HG02852 (cell line): ENCODE results near the gene LHFPL5.

ENCODE experiments used
- ATAC-seq: cut with Tn5 transposase; IDR thresholded peaks from one replicate; pipeline ENCODE4 v1.9.1; 2021; ENCODE audit warnings: mild to moderate bottlenecking, moderate library complexity; ENCODE audit not compliant: unreplicated experiment

The LHFPL5 gene

DNA sequence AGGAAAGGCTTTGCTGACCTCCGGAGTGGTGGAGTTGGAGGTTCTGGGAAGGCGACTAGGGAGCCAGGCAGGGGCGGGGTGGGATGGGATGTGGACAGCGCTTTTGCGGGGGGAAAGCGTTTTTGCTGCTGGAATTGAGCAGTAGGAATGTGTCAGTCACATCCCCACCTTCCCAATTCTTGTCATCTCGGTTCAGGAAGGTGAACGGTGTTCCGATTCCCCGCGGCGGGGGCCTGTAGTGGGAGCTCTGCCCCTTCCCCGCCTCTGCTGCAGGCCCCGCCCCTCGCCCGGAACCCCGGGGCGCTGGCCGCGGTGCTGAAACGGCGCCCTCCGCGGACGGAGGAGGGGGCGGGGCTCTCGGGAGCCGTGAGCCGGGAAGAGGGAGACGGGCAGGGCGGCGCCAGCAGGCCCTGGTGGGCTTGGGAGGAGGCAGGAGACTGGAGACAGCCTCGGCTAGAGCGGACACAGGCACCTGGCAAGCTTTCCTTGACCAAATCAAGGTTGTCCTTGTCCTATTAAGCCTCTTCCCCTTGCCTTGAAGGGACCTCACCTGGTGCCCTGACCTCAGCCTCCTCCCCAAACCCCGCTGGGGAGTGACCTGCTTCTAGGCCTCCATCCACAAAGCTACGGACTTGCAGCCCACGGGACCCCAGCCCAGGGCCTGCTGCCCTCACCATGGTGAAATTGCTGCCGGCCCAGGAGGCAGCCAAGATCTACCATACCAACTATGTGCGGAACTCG is at the start of gene LHFPL5:
TSS of gene LHFPL5 (plus strand) at position 357 of the 741 bp plus-strand sequence. CDS start at position 676, 319 bp downstream.
- ATAC-seq: no peak

DNA sequence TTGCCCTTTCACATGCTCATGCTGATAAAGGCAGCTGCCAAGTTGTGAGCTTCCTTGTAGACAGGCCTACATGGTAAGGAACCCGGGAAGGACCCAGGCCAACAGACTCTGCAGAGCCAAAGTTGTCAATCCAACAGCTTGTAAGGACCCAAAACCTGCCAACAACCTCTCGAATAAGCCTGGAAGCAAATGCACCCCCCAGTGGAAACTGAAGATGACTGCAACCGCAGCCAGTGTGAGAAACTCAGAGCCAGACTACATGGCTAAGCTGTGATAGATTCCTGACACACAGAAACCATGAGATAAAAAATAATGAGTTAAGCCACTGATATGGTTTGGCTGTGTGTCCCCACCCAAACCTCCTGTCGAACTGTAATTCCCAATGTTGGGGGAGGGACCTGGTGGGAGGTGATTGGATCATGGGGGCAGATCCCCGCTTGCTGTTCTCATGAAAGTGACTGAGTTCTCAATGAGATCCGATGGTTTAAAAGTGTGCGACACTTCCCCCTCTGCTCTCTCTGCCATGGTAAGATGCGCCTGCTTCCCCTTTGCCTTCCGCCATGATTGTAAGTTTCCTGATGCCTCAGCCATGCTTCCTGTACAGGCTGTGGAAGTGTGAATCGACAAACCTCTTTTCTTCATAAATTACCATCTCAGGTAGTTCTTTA is 47.6 kb upstream of the LHFPL5 start:
- ATAC-seq: no peak

DNA sequence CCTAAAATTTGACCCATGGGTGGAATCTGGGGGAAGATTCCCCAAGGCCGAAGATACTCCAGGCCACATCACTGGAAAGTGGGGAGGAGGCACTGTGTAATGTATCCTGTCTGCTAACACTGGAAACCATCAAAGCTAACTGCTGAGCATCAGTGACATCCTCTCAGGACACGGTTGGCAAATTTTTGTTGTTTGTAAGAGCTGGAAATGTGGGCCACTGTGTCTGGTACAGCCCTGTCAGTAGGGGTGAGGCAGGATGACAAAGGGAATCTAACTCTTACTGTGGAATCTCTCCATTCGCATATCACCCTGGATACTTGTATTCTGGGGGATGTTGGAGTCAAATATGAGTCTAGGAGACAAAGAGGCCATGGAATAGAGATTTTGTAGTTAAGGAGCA is 45.7 kb upstream of the LHFPL5 start:
- ATAC-seq: no peak

- ATAC-seq: no peak
Measured at GRCh38 chr6:35765739-35766138, 39.4 kb upstream of the LHFPL5 start.

DNA sequence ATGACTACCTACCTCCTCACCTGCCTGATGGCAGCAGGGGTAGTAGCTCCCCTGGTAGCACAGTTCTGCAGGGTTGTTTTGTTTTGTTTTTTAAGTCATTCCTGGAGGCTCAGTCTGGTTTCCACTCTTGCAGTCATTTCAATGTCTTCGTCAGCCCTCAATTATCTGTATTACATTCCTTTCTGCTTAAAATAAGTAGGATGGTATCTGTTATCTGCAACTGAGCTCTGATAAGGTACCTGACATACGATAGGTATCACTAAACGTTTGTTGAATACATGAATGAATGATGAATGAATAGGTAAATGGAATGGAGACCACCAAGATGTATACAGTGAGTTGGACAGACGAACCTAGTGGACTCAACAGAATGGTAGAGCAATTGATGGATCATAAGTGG is 35.9 kb upstream of the LHFPL5 start:
- ATAC-seq: no peak

DNA sequence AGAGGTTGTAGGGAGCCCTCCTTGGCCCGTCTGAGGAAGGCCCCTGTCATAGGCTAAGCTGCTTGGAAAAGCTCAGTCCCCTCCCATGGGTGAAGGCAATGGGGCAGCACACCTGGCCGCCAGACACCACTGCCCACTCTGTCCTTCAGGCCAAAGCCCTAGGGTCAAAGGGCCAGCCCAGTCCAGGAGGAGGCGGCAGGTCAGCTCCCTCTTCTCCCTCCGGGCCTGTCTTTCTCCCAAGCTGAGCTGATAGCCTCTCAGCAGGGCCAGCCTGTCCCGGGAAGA is 33.9 kb upstream of the LHFPL5 start:
- ATAC-seq: no peak

DNA sequence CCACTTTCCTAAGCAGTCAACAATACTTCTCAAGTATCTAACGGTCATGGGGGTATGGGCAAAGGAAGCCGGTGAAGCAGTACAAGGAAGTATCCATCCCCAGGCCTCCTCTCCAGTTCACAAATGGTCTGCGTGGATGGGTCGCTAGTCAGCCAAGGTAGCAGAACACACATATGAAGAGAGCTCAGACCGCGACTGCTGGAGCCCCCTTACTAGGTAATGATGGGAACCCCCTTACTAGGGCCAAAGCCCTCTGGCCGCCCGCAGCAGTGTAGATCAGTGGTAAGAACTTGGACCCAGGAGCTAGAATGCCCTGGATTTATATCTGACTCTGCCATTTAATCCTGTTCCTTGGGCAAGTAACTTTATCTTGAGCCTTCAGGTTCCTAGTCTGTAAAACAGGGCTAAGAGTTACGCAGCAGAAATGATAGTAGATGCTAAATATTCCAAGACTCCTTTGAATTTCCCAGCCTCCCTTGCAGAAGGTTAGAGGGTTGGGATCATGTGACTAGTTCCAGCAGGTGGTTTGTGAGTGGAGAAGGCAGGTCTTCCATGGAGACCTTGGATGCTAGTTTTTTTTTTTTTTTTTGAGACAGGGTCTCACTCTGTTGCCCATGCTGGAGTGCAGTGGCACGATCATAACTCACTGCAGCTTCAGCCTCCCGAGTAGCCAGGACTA is 30.9 kb upstream of the LHFPL5 start:
- no peak for ATAC-seq

DNA sequence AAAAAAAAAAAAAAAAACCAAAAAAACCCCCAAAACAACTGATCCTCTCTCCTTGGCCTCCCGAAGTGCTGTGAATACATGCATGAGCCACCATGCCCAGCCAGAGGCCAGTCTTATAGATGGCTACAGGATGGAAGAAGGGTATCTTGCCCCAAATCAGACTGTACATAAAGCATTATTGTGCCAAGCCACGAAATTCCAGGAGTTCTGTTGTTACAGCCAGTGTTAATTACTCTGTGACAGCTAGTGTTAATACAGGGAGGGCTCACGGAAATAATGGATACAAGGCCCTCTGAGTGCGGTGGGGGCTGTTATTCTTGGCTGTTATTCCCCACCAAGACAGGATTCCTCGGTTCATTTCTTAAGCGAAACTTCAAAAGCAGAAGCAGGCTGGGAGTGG is 30.1 kb upstream of the LHFPL5 start:
- no peak for ATAC-seq

DNA sequence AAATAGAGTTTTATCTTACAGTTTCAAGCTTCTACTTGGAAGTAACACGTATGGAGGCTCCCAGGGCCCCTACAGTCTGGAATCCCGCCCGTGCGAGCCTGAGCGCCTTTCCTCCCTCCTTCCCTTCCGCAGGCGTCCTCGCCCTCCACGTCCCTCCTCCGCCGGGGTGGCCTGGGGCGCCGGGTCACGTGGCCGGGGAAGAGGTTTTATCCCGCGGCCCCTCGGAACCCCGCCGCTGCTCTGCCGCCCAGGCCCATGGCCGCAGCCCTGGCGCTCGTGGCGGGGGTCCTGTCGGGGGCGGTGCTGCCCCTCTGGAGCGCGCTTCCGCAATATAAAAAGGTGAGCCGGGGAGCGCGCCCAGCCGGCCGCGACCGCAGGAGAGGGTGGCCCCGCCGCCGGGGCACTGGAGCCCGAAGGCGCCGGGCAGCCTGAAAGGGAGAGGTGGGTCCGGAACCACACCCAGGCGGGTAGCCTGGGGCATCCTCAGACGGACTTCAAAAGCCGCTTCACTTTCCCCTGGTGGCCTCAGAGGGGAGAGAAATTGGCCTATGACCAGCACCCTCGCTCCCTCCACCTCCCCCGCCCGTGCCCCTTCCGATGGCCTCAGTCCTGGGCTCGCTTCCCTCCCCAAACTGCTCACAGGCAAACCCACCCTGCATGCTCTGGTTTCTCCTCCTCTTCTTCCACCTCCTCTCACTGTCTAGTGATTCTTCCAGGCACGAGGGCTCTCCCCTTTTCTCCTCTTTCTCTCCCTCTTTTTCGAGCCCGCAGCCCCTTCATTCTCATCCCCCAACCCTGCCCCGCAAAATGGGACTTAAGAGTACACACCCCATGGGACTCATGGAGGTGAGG is 28.6 kb upstream of the LHFPL5 start, which contains the start of gene CLPSL2:
TSS of gene CLPSL2 (plus strand) at position 235 of the 852 bp plus-strand sequence. CDS start at position 256, 21 bp downstream.
- ATAC-seq: no peak

DNA sequence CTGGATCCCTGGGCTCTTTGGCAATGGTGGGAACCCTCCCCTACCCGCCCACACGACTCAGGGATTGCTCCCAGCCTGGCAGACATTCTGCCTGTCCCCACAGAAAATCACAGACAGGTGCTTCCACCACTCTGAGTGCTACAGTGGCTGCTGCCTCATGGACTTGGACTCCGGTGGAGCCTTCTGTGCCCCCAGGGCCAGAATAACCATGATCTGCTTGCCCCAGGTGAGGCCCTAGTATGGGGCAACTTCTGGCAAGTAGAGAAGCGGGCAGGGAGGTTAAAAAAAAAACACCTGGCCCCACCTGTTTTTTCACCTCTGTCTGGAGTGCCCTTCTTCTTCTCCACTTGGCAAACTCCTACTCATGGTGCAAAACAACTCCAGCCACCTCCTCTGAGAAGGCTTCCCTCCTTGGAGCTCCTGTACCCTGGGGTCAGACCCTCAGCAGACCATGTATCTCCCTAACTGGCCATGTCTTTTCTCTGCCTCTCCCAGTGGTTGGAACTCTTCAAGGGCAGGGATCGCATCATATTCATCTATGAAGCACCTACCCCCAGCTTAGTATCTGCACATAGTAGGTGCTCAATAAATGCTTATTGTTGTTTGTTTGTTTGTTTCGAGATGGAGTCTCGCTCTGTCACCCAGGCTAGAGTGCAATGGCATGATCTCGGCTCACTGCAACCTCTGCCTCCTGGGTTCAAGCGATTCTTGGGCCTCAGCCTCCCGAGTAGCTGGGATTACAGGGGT is 27.6 kb upstream of the LHFPL5 start:
- ATAC-seq: no peak

DNA sequence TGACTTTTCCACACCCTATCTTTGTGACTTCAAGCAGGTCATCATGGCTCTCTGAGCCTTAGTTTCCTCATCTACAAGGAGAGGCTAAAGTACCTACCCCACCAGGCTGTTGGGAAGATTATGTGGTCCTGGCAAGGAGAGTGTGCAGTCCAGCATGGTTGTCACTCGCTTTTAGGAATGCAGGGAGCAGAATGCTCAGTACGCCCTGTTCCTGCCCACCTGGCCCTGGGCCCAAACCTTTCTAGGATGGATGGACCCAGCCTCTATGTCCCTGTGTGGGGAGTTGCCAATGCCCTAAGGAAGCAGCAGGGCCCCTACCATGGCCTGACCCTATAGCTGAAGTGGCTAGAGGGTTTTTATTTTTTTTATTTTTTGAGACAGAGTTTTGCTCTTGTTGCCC is 26.7 kb upstream of the LHFPL5 start:
- ATAC-seq: no peak

DNA sequence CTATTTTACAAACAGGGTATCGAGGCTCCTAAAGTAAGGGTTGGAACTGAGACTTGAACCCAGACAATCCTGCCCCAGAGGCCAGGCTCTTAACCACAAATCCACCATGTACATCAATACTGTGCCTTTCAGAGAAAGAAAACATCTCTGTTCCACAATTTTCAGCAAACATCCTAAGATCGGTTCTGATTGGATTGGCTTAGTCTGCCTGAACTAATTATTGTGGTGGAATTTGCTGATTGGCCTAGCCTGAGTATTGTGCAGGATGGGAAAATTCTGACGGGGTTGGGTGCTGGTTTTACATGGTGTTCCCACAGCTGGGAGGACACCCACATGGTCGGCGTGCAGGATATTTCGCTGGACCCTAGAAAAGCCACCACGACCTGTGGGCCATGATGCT is 24.4 kb upstream of the LHFPL5 start, which contains the start of gene CLPSL1:
TSS of gene CLPSL1 (plus strand) at position 301 of the 400 bp plus-strand sequence. CDS start at position 393, 92 bp downstream.
- ATAC-seq: no peak

- ATAC-seq: no peak
Measured at GRCh38 chr6:35781290-35781689, 23.9 kb upstream of the LHFPL5 start.

GRCh38 chr6:35782424-35782823 is 22.7 kb upstream of the LHFPL5 start:
- ATAC-seq: no peak

DNA sequence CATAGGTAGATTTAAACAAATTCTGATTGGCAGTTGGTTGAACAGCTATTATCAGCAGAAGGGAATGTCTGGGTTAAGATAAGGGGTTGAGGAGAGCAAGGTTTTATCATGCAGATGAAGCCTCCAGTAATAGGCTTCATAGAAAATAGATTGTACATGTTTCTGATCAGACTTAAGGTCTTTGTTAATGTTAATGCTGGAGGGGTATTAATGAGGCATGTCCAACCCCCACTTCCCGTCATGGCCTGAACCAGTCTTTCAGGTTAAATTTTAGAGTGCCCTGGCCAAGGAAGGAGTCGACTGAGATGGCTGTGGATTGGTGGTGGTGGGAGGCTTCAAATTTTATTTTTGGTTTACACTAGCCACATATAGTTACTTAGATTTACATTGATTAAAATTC is 21.0 kb upstream of the LHFPL5 start:
- no peak for ATAC-seq

GRCh38 chr6:35786272-35786671 is 18.9 kb upstream of the LHFPL5 start:
- ATAC-seq: no peak

- ATAC-seq: no peak
Measured at GRCh38 chr6:35786810-35787209, 18.3 kb upstream of the LHFPL5 start.

GRCh38 chr6:35787266-35788218 is 17.6 kb upstream of the LHFPL5 start:
- ATAC-seq: no peak

GRCh38 chr6:35788423-35788982 is 16.6 kb upstream of the LHFPL5 start:
- no peak for ATAC-seq
